ENCODE data around the gene ATP11A. TPM values are rescaled to one million over a fixed set of nuclear protein-coding genes. Genes with fewer than 3 reads are reported as not detected.
"Not testable (repeated sequence)": the region's sequence is repeated elsewhere in the genome, so short reads cannot be mapped to it uniquely, and the experiment has no call there.

Gene ATP11A
- total RNA-seq, 1 donor from 2014 or later: 75.6 TPM

GRCh38 chr13:112664501-112665203 is 25.2 kb upstream of the ATP11A start:
- no peak for ATAC-seq
- DNase-seq (ENCODE audit: low spot score): peak; percentile 40
- intact Hi-C loops (cut with DNase I): no loop called here

- intact Hi-C loops (cut with DNase I): no loop called here
- DNase-seq (ENCODE audit: low spot score): peak; percentile 39
- no peak for ATAC-seq
Measured at GRCh38 chr13:112668924-112669323, 20.9 kb upstream of the ATP11A start.

- intact Hi-C loops (cut with DNase I): no loop called here
- peak; percentile 23 for DNase-seq (ENCODE audit: low spot score)
Measured at GRCh38 chr13:112669881-112670499, 19.8 kb upstream of the ATP11A start.

GRCh38 chr13:112670864-112671263 is 19.0 kb upstream of the ATP11A start:
- ATAC-seq (no peak), DNase-seq (ENCODE audit: low spot score) (peak; percentile 51)
- intact Hi-C loops (cut with DNase I): no loop called here

More at GRCh38 chr13:112669881-112670499, 19.8 kb upstream of the ATP11A start:
- no peak for ATAC-seq

- ATAC-seq: no peak
- intact Hi-C loops (cut with DNase I): no loop called here
- no peak for DNase-seq (ENCODE audit: low spot score)
Measured at GRCh38 chr13:112671359-112671758, 18.5 kb upstream of the ATP11A start.

GRCh38 chr13:112672651-112673284 is 17.1 kb upstream of the ATP11A start:
- no peak for DNase-seq (ENCODE audit: low spot score)
- no peak for ATAC-seq
- intact Hi-C loops (cut with DNase I): no loop called here

- no peak for ATAC-seq
- intact Hi-C loops (cut with DNase I): no loop called here
- no peak for DNase-seq (ENCODE audit: low spot score)
Measured at GRCh38 chr13:112674412-112675365, 15.1 kb upstream of the ATP11A start.

- ATAC-seq: no peak
- no peak for DNase-seq (ENCODE audit: low spot score)
Measured at GRCh38 chr13:112675366-112675756, 14.5 kb upstream of the ATP11A start.

GRCh38 chr13:112677421-112677962 is 12.3 kb upstream of the ATP11A start:
- intact Hi-C loops (cut with DNase I); DNase-seq (ENCODE audit: low spot score); ATAC-seq: not testable (repeated sequence)

More at GRCh38 chr13:112675366-112675756, 14.5 kb upstream of the ATP11A start:
- intact Hi-C loops (cut with DNase I): no loop called here

GRCh38 chr13:112679381-112679780 is 10.5 kb upstream of the ATP11A start:
- intact Hi-C loops (cut with DNase I): no loop called here
- DNase-seq (ENCODE audit: low spot score) (no peak), ATAC-seq (no peak)

GRCh38 chr13:112679932-112680677 is 9.7 kb upstream of the ATP11A start:
- ATAC-seq (no peak), DNase-seq (ENCODE audit: low spot score) (no peak)
- intact Hi-C loops (cut with DNase I): no loop called here

GRCh38 chr13:112680741-112681360 is 9.0 kb upstream of the ATP11A start:
- no peak for DNase-seq (ENCODE audit: low spot score)
- ATAC-seq: no peak
- intact Hi-C loops (cut with DNase I): no loop called here

- ATAC-seq (no peak), DNase-seq (ENCODE audit: low spot score) (no peak)
- intact Hi-C loops (cut with DNase I): no loop called here
Measured at GRCh38 chr13:112683581-112683980, 6.3 kb upstream of the ATP11A start.

GRCh38 chr13:112684071-112684845 is 5.6 kb upstream of the ATP11A start:
- intact Hi-C loops (cut with DNase I): no loop called here
- no peak for ATAC-seq
- no peak for DNase-seq (ENCODE audit: low spot score)

- DNase-seq (ENCODE audit: low spot score); ATAC-seq; intact Hi-C loops (cut with DNase I): not testable (repeated sequence)
Measured at GRCh38 chr13:112685189-112685805, 4.5 kb upstream of the ATP11A start.

GRCh38 chr13:112685896-112686295 is 3.9 kb upstream of the ATP11A start:
- intact Hi-C loops (cut with DNase I): no loop called here
- no peak for ATAC-seq

GRCh38 chr13:112686364-112686763 is 3.5 kb upstream of the ATP11A start:
- no peak for DNase-seq (ENCODE audit: low spot score)
- ATAC-seq: no peak
- intact Hi-C loops (cut with DNase I): no loop called here

More at GRCh38 chr13:112685896-112686295, 3.9 kb upstream of the ATP11A start:
- no peak for DNase-seq (ENCODE audit: low spot score)
